GM12864 (cell line): ENCODE data around the gene LENEP.

Experiments used
- DNase-seq: peaks from one replicate; pipeline ENCODE4 v3.0.0-alpha.2; 2011; ENCODE audit warnings: low read depth
- H3K4me3 ChIP-seq: 2 replicates; pipeline ENCODE4 v1.5.1; 2011; ENCODE audit warnings: mild to moderate bottlenecking, low read depth, low read length, control low read depth
- CTCF ChIP-seq: IDR thresholded peaks from 2 replicates; pipeline ENCODE4 v1.5.1; 2011; ENCODE audit warnings: low read depth, mild to moderate bottlenecking, moderate library complexity, low read length, control low read depth, inconsistent platforms; ENCODE audit errors: missing control alignments

LENEP gene

GRCh38 chr1:155001675-155002463 is 8.5 kb downstream of the LENEP start:
- TF ChIP-seq CTCF: peak; percentile 29
- DNase-seq: peak; percentile 96

GRCh38 chr1:155002464-155003226 is 9.3 kb downstream of the LENEP start, which contains the start of gene ZBTB7B:
Gene ZBTB7B, plus strand, starts transcription at chr1:155002802. Its CDS starts 11,859 bp downstream, at chr1:155014661.
- peak within 1 kb of the TSS; percentile 91 for H3K4me3 ChIP-seq
- DNase-seq: no peak
- no peak for TF ChIP-seq CTCF

More at GRCh38 chr1:155001675-155002463, 8.5 kb downstream of the LENEP start:
- peak overlapping the region; percentile 73 for H3K4me3 ChIP-seq

- H3K4me3 ChIP-seq: peak overlapping the region; percentile 91
- no peak for TF ChIP-seq CTCF
- no peak for DNase-seq
Measured at GRCh38 chr1:155003227-155003765, 9.9 kb downstream of the LENEP start.

GRCh38 chr1:155003766-155004351 is 10.5 kb downstream of the LENEP start:
- TF ChIP-seq CTCF: no peak
- H3K4me3 ChIP-seq: peak overlapping the region; percentile 91
- DNase-seq: no peak

GRCh38 chr1:155004352-155005075 is 11.1 kb downstream of the LENEP start:
- no peak for TF ChIP-seq CTCF
- H3K4me3 ChIP-seq: peak overlapping the region; percentile 91
- no peak for DNase-seq

DNA sequence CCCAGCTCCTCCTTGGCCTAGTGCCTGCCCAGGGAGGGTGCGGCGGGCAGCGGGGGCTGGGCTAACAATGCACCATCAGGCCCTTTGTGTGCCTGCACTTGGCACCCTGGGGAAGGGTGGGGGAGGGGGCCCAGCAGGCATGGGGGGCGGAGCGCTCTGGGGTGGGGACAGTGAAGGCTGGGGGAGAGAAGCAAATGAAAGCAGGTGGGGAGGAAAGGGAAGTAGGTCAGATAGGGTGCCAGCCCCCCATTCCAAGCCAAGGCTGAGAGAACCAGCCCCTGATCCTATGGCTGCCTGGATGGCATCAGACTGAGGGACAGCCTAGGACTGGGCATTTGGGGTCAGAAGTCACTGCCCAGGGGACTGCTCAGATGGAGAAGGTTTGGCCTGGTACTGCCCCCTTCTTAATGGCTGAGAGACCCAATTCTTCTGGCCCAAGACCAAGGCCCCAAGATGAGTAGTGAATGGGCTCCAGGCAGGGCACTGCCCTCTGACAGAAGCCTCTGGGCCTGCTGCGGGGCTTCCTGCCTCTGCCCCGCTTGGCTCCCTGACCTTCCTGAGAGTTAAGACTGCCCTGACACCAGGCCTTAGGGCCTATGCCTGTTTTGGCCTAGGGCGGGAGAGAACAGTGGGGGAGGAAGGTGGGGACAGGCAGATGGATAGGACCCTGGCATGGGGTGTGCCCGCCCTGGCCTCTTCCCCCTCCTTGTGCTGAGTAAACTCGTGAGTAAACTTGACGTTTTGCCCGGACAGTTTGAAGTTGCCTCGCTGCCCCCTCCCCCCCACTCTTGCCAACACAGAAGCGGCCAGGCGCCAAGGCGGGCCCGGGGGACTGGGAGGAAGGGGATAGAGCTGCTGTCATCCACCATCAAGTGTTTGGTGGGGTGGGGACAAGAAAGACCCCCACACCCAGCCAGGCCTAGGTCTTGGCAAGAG is 12.0 kb downstream of the LENEP start:
- TF ChIP-seq CTCF: no peak
- H3K4me3 ChIP-seq: peak overlapping the region; percentile 91; the same call in 1 of the 2 replicates
- no peak for DNase-seq
